HG02973 (cell line): ENCODE results near the gene MUC22.
"Not testable (repeated sequence)": the region's sequence is repeated elsewhere in the genome, so short reads cannot be mapped to it uniquely, and the experiment has no call there.

Experiments
- ATAC-seq: cut with Tn5 transposase; IDR thresholded peaks from one replicate; pipeline ENCODE4 v1.9.1; 2021; ENCODE audit warnings: moderate library complexity; ENCODE audit not compliant: unreplicated experiment

The MUC22 gene

GRCh38 chr6:30997301-30997700 lies 13.0 kb upstream of the MUC22 start:
- no peak for ATAC-seq

GRCh38 chr6:30998785-30999184 lies 11.5 kb upstream of the MUC22 start:
- ATAC-seq: no peak

GRCh38 chr6:31000067-31000860 lies 10.0 kb upstream of the MUC22 start:
- not testable (repeated sequence) for ATAC-seq

GRCh38 chr6:31001281-31001888 lies 8.9 kb upstream of the MUC22 start:
- ATAC-seq: no peak

- ATAC-seq: no peak
Measured at GRCh38 chr6:31002471-31002870, 7.8 kb upstream of the MUC22 start.

- ATAC-seq: no peak
Measured at GRCh38 chr6:31004794-31005193, 5.5 kb upstream of the MUC22 start.

GRCh38 chr6:31005249-31006020 lies 4.8 kb upstream of the MUC22 start:
- no peak for ATAC-seq

- no peak for ATAC-seq
Measured at GRCh38 chr6:31007694-31008093, 2.6 kb upstream of the MUC22 start.

- no peak for ATAC-seq
Measured at GRCh38 chr6:31008165-31008564, 2.1 kb upstream of the MUC22 start.

- no peak for ATAC-seq
Measured at GRCh38 chr6:31009731-31010130, 543 bp upstream of the MUC22 start.

- ATAC-seq: no peak
Measured at GRCh38 chr6:31011153-31011552, 879 bp downstream of the MUC22 start.

- no peak for ATAC-seq
Measured at GRCh38 chr6:31016659-31017299, 6.5 kb downstream of the MUC22 start.

- ATAC-seq: not testable (repeated sequence)
Measured at GRCh38 chr6:31017436-31017835, 7.2 kb downstream of the MUC22 start.

GRCh38 chr6:31020057-31020456 lies 9.8 kb downstream of the MUC22 start:
- ATAC-seq: no peak

GRCh38 chr6:31020631-31021255 lies 10.5 kb downstream of the MUC22 start:
- ATAC-seq: not testable (repeated sequence)

- not testable (repeated sequence) for ATAC-seq
Measured at GRCh38 chr6:31021705-31022531, 11.6 kb downstream of the MUC22 start.

- no peak for ATAC-seq
Measured at GRCh38 chr6:31025595-31025994, 15.3 kb downstream of the MUC22 start.

- ATAC-seq: no peak
Measured at GRCh38 chr6:31031095-31031494, 20.8 kb downstream of the MUC22 start.

GRCh38 chr6:31033075-31033474 lies 22.8 kb downstream of the MUC22 start:
- no peak for ATAC-seq
